ENCODE data around the gene PIEZO2. TPM values are rescaled to one million over a fixed set of nuclear protein-coding genes. Genes with fewer than 3 reads are reported as not detected.
A peak's percentile ranks its signal among the peaks of the same experiment; 100 is the strongest.

Gene PIEZO2
- total and polyA plus RNA-seq, 2 of the 8 experiments (the other 6 are each of a cell fraction or from before 2014, with no cell fraction given): 4.7 to 16.5 TPM

DNA sequence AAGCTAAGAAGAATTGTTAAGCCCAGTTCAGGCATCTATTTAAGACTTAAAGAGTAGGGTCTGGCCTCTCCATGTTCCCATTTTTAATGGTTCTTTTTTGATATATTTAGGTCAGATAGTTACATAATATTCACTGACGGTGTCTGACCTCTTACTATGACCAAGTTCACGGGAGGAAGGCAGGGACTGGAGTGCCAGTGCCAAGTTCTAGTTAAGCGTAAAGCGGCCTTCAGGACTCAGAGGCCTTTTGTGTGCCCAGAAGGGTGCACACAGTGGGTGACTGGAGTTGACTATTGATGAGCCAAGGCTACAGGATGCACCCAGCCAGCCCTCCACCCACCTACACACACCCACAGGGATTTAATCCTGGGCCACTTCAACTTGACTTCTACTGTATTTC, 290.9 kb downstream of the PIEZO2 start:
- ChIA-PET CTCF (ENCODE audit: partially characterized antibody) (no interaction called here), POLR2A (ENCODE audit: partially characterized antibody) (no interaction called here)
- FAIRE-seq (no peak), DNase-seq (ENCODE audit: low read depth in 1 of 2, low spot score in 2 of 2) (no peak)
- H3K27me3 ChIP-seq (replicated peaks in 1 of 4; ENCODE audit: control insufficient read depth in 3 of 4, extremely low read depth in 1 of 4, insufficient read depth in 3 of 4, low read length in 3 of 4): no peaks in the 10 kb centered on the region
- H2BK20ac ChIP-seq (ENCODE audit: low read length): no peak overlapping the region
- no peak overlapping the region for H3K4me3 ChIP-seq (ENCODE audit: extremely low read depth in 1 of 4, insufficient read depth in 2 of 4, low read depth in 3 of 4, low read length in 4 of 4)
- H2AK5ac ChIP-seq (ENCODE audit: low read depth, low read length): no peak overlapping the region
- H4K5ac ChIP-seq (ENCODE audit: insufficient read length, low read depth, low read length): no peak overlapping the region
- H4K20me1 ChIP-seq (replicated peaks in 1 of 2; ENCODE audit: control insufficient read depth in 1 of 2, insufficient read depth in 2 of 2, low read length in 2 of 2): no peaks in the 10 kb centered on the region
- H3K27ac ChIP-seq (ENCODE audit: low read depth, low read length): no peak overlapping the region
- no peaks in the 10 kb centered on the region for H3K9me3 ChIP-seq (ENCODE audit: insufficient read depth in 2 of 2, low read depth in 1 of 2, low read length in 1 of 2)
- no peaks in the 10 kb centered on the region; a peak in 1 of 7 replicates for H3K4me1 ChIP-seq (replicated peaks in 1 of 4; ENCODE audit: control insufficient read depth in 3 of 4, insufficient read depth in 4 of 4, low read length in 3 of 4)
- no peak overlapping the region for H3K23ac ChIP-seq (ENCODE audit: insufficient read length)
- no peak overlapping the region for H3K9ac ChIP-seq (replicated peaks in 1 of 4; ENCODE audit: extremely low read depth in 1 of 4, low read depth in 3 of 4, low read length in 3 of 4)
- 0 out of 2 replicates have a peak overlapping the region, but pooled peaks have one; percentile 57 for H4K8ac ChIP-seq (ENCODE audit: extremely low read depth, insufficient read depth, low read length)
- no peaks in the 10 kb centered on the region for H3K36me3 ChIP-seq (ENCODE audit: control insufficient read depth in 2 of 4, insufficient read depth in 4 of 4, low read length in 3 of 4)
- no peak overlapping the region for H2BK12ac ChIP-seq (ENCODE audit: low read depth, low read length)
- H2BK120ac ChIP-seq (replicated peaks; ENCODE audit: low read depth, low read length): no peak overlapping the region
- no peak overlapping the region for H2AFZ ChIP-seq (ENCODE audit: low read length)
- WGBS, 2 experiments (ENCODE audit: extremely low coverage in 1 of 2, insufficient coverage in 1 of 2, insufficient read length in 1 of 2, insufficient replicate concordance in 2 of 2, low coverage in 1 of 2, low lambda C conversion rate in 2 of 2, missing lambda C conversion rate in 1 of 2): 90% methylated on average over 4 of the region's 4 CpGs; no CpG with 5 or more reads in 1 of the 2 experiments
- no peak overlapping the region for H2BK5ac ChIP-seq (ENCODE audit: low read depth, low read length)
- H3K14ac ChIP-seq (ENCODE audit: insufficient read length): no peak overlapping the region
- H4K91ac ChIP-seq (replicated peaks; ENCODE audit: insufficient read length, low read length): no peak overlapping the region
- TF ChIP-seq MAFK (IDR thresholded peaks at IDR 0.05; ENCODE audit: low read depth, low read length): no peak
- no peak for TF ChIP-seq JUN (IDR thresholded peaks at IDR 0.05; ENCODE audit: low read depth, low read length)
- no peak for TF ChIP-seq TBP (IDR thresholded peaks at IDR 0.05; ENCODE audit: low read depth, low read length)
- TF ChIP-seq SIN3A (conservative IDR thresholded peaks at IDR 0.05 in 1 of 2, IDR thresholded peaks at IDR 0.05 in 1 of 2; ENCODE audit: low read depth in 1 of 2, low read length in 2 of 2): no peak
- no peak for TF ChIP-seq RFX5 (IDR thresholded peaks at IDR 0.05; ENCODE audit: borderline replicate concordance, low read depth, low read length)
- no peak for TF ChIP-seq TAF1 (IDR thresholded peaks at IDR 0.05; ENCODE audit: low read depth, low read length)
- no peak for TF ChIP-seq BRCA1 (IDR thresholded peaks at IDR 0.05; ENCODE audit: low read depth, low read length)
- no peak for TF ChIP-seq POLR2AphosphoS5 (IDR thresholded peaks at IDR 0.05; ENCODE audit: low read depth, low read length)
- TF ChIP-seq KDM5A (IDR thresholded peaks at IDR 0.05; ENCODE audit: low read length): no peak
- no peak for TF ChIP-seq BACH1 (IDR thresholded peaks at IDR 0.05; ENCODE audit: low read length)
- TF ChIP-seq EP300 (IDR thresholded peaks at IDR 0.05; ENCODE audit: borderline replicate concordance in 1 of 2, low read depth in 2 of 2, low read length in 2 of 2): no peak
- no peak overlapping the region for H3K4ac ChIP-seq (replicated peaks; ENCODE audit: insufficient read length, low read depth, low read length)
- H3K18ac ChIP-seq (ENCODE audit: extremely low read depth, low read length): no peak overlapping the region
- H2BK15ac ChIP-seq (ENCODE audit: low read length): no peak overlapping the region
- H3K56ac ChIP-seq (replicated peaks; ENCODE audit: insufficient read length, low read depth, low read length): no peak overlapping the region
- no peak overlapping the region for H3K4me2 ChIP-seq (ENCODE audit: insufficient read depth in 1 of 2, low read depth in 2 of 2, low read length in 2 of 2)
- H3K23me2 ChIP-seq (ENCODE audit: low read depth, low read length): no peaks in the 10 kb centered on the region; the same call in 1 of the 2 replicates
- H3K79me2 ChIP-seq (ENCODE audit: control insufficient read depth in 1 of 2, insufficient read depth in 2 of 2, low read length in 2 of 2): no peaks in the 10 kb centered on the region
- no peaks in the 10 kb centered on the region for H3K79me1 ChIP-seq (ENCODE audit: low read depth, low read length)
